Mesenchymal stem cell (in vitro differentiated cells and primary cell): ENCODE results near the gene ITPKA.

ENCODE experiments used
- DNase-seq: peaks from one replicate; pipeline ENCODE4 v3.0.0-alpha.2; 2013
- H2AFZ ChIP-seq: one replicate; pipeline ENCODE4 v1.6.1; 2013; ENCODE audit warnings: low read depth, mild to moderate bottlenecking, control low read depth, inconsistent platforms, low read length, moderate library complexity
- H2AK5ac ChIP-seq: 2 replicates; pipeline ENCODE4 v1.6.1; 2013; ENCODE audit warnings: low read length, moderate library complexity, mild to moderate bottlenecking, inconsistent platforms; ENCODE audit not compliant: severe bottlenecking
- H2BK120ac ChIP-seq: one replicate; pipeline ENCODE4 v1.6.1; 2013; ENCODE audit warnings: low read depth, mild to moderate bottlenecking, inconsistent platforms, low read length, moderate library complexity
- H2BK12ac ChIP-seq, 2 experiments: one replicate each; pipeline ENCODE4 v1.6.1; 2013; ENCODE audit warnings: inconsistent platforms in 2 of 2, low read length in 2 of 2, mild to moderate bottlenecking in 2 of 2, moderate library complexity in 2 of 2, control low read depth in 1 of 2
- H2BK15ac ChIP-seq: one replicate; pipeline ENCODE4 v1.6.1; 2013; ENCODE audit warnings: mild to moderate bottlenecking, low read depth, inconsistent platforms; ENCODE audit not compliant: poor library complexity, severe bottlenecking
- H2BK5ac ChIP-seq: 2 replicates; pipeline ENCODE4 v1.6.1; 2013; ENCODE audit warnings: low read depth, mild to moderate bottlenecking, low read length, control low read depth, inconsistent platforms; ENCODE audit not compliant: poor library complexity, severe bottlenecking
- H3K14ac ChIP-seq, 2 experiments: one replicate each; pipeline ENCODE4 v1.6.1; 2013; ENCODE audit warnings: inconsistent platforms in 2 of 2, low read length in 2 of 2, control low read depth in 1 of 2, mild to moderate bottlenecking in 1 of 2, moderate library complexity in 1 of 2
- H3K18ac ChIP-seq, 2 experiments: one replicate each; pipeline ENCODE4 v1.6.1; 2013; ENCODE audit warnings: inconsistent platforms in 2 of 2, low read length in 2 of 2, control low read depth in 1 of 2, low read depth in 1 of 2, mild to moderate bottlenecking in 1 of 2
- H3K23ac ChIP-seq, 2 experiments: one replicate each; pipeline ENCODE4 v1.6.1; 2013; ENCODE audit warnings: inconsistent platforms in 2 of 2, low read length in 2 of 2, mild to moderate bottlenecking in 2 of 2, moderate library complexity in 2 of 2, control low read depth in 1 of 2
- H3K27ac ChIP-seq: 2 replicates; pipeline ENCODE4 v1.5.1; 2013; ENCODE audit warnings: mild to moderate bottlenecking, moderate library complexity, low read length, control low read depth, inconsistent platforms; ENCODE audit not compliant: poor library complexity, severe bottlenecking
- H3K27me3 ChIP-seq, 2 experiments: 2 replicates each; pipeline versions ENCODE4 v1.6.1 to v1.7.0; 2013; ENCODE audit warnings: low read length in 2 of 2, mild to moderate bottlenecking in 2 of 2, moderate library complexity in 2 of 2, control low read depth in 1 of 2, inconsistent platforms in 1 of 2; ENCODE audit not compliant: control insufficient read depth in 1 of 2, insufficient read depth in 1 of 2
- H3K36me3 ChIP-seq, 2 experiments: 2 replicates each; pipeline versions ENCODE4 v1.6.1 to v1.7.0; 2013; ENCODE audit warnings: low read length in 2 of 2, control low read depth in 1 of 2, inconsistent platforms in 1 of 2, low read depth in 1 of 2, mild to moderate bottlenecking in 1 of 2; ENCODE audit not compliant: insufficient read depth in 2 of 2, control insufficient read depth in 1 of 2
- H3K4ac ChIP-seq, 2 experiments: one replicate each; pipeline ENCODE4 v1.6.1; 2013; ENCODE audit warnings: inconsistent platforms in 2 of 2, low read length in 2 of 2, mild to moderate bottlenecking in 2 of 2, moderate library complexity in 2 of 2, control low read depth in 1 of 2, low read depth in 1 of 2
- H3K4me1 ChIP-seq: 2 replicates; pipeline ENCODE4 v1.6.1; 2013; ENCODE audit warnings: low read depth, low read length, control low read depth; ENCODE audit not compliant: control insufficient read depth, insufficient read depth
- H3K4me2 ChIP-seq: 2 replicates; pipeline ENCODE4 v1.6.1; 2013; ENCODE audit warnings: low read length, mild to moderate bottlenecking, inconsistent platforms; ENCODE audit not compliant: poor library complexity, severe bottlenecking
- H3K4me3 ChIP-seq, 2 experiments: 2 replicates each; pipeline versions ENCODE4 v1.5.1 to v1.7.0; 2013; ENCODE audit warnings: low read length in 2 of 2, mild to moderate bottlenecking in 2 of 2, control low read depth in 1 of 2, low read depth in 1 of 2; ENCODE audit not compliant: insufficient read depth in 1 of 2
- H3K79me1 ChIP-seq: replicated peaks from 2 replicates; pipeline ENCODE4 v1.6.1; 2013; ENCODE audit warnings: mild to moderate bottlenecking, control low read depth, low read length, inconsistent platforms; ENCODE audit not compliant: poor library complexity, severe bottlenecking
- H3K9ac ChIP-seq: 2 replicates; pipeline ENCODE4 v1.7.0; 2013; ENCODE audit warnings: mild to moderate bottlenecking, low read length, moderate library complexity
- H3K9me3 ChIP-seq: 2 replicates; pipeline ENCODE4 v1.7.0; 2013; ENCODE audit warnings: mild to moderate bottlenecking, low read length; ENCODE audit not compliant: control insufficient read depth
- H4K8ac ChIP-seq: one replicate; pipeline ENCODE4 v1.6.1; 2013; ENCODE audit warnings: inconsistent platforms, mild to moderate bottlenecking, low read length, moderate library complexity
- H4K91ac ChIP-seq: one replicate; pipeline ENCODE4 v1.6.1; 2013; ENCODE audit warnings: mild to moderate bottlenecking, low read length, inconsistent platforms
- WGBS: methylation state at CpG from one replicate; pipeline ENCODE4 v1.1.7; 2013; ENCODE audit warnings: mixed read lengths; 5-methylcytosine and 5-hydroxymethylcytosine counted together

ITPKA gene

GRCh38 chr15:41474436-41474835, 19.2 kb upstream of the ITPKA start:
- Histone ChIP-seq H3K9me3 (no peaks in the 10 kb centered on the region), H3K4me2 (no peak overlapping the region), H3K23ac (no peak overlapping the region), H2BK15ac (no peak overlapping the region), H4K91ac (no peak overlapping the region), H2AFZ (no peak overlapping the region), H3K4ac (no peak overlapping the region), H4K8ac (no peak overlapping the region), H2BK12ac (no peak overlapping the region), H3K27ac (no peak overlapping the region), H3K36me3 (peaks cover 51 to 82% of the 10 kb centered on the region in 2 experiments), H3K79me1 (peaks cover 8% of the 10 kb centered on the region), H3K9ac (no peak overlapping the region), H3K14ac (no peak overlapping the region), H3K4me1 (peaks cover 11% of the 10 kb centered on the region), H3K4me3 (no peak overlapping the region), H2BK120ac (no peak overlapping the region), H2BK5ac (no peak overlapping the region), H2AK5ac (no peak overlapping the region), H3K18ac (no peak overlapping the region), H3K27me3 (no peaks in the 10 kb centered on the region)
- 94% methylated on average over 8 of the region's 8 CpGs for WGBS
- no peak for DNase-seq

- DNase-seq = no peak
- Histone ChIP-seq H3K4me1 (peaks cover 11% of the 10 kb centered on the region), H3K14ac (no peak overlapping the region), H2BK12ac (no peak overlapping the region), H2BK15ac (no peak overlapping the region), H3K4ac (no peak overlapping the region), H3K79me1 (peaks cover 8% of the 10 kb centered on the region), H3K27ac (no peak overlapping the region), H4K91ac (no peak overlapping the region), H3K23ac (no peak overlapping the region), H3K9me3 (no peaks in the 10 kb centered on the region), H2AFZ (no peak overlapping the region), H3K4me2 (no peak overlapping the region), H3K27me3 (no peaks in the 10 kb centered on the region), H2BK5ac (no peak overlapping the region), H3K4me3 (no peak overlapping the region), H3K9ac (no peak overlapping the region), H3K18ac (no peak overlapping the region), H4K8ac (no peak overlapping the region), H3K36me3 (peaks cover 52 to 83% of the 10 kb centered on the region in 2 experiments), H2BK120ac (no peak overlapping the region), H2AK5ac (no peak overlapping the region)
- 98% methylated on average over 2 of the region's 2 CpGs for WGBS
Measured at GRCh38 chr15:41474941-41475340, 18.7 kb upstream of the ITPKA start.

GRCh38 chr15:41476416-41477048, 17.1 kb upstream of the ITPKA start:
- Histone ChIP-seq H2BK120ac (no peak overlapping the region), H4K91ac (no peak overlapping the region), H3K4me3 (no peak overlapping the region), H2BK12ac (no peak overlapping the region), H2AFZ (no peak overlapping the region), H3K14ac (no peak overlapping the region), H2BK15ac (no peak overlapping the region), H3K79me1 (peaks cover 8% of the 10 kb centered on the region), H3K9me3 (no peaks in the 10 kb centered on the region), H2AK5ac (peak overlapping the region; percentile 85), H3K36me3 (peaks cover 57 to 86% of the 10 kb centered on the region in 2 experiments), H3K4me2 (no peak overlapping the region), H3K23ac (no peak overlapping the region), H3K9ac (no peak overlapping the region), H3K18ac (no peak overlapping the region), H3K4ac (no peak overlapping the region), H4K8ac (no peak overlapping the region), H3K4me1 (peaks cover 11% of the 10 kb centered on the region), H3K27me3 (no peaks in the 10 kb centered on the region), H2BK5ac (no peak overlapping the region), H3K27ac (peak overlapping the region; percentile 87)
- no peak for DNase-seq
- WGBS = 96% methylated on average over 4 of the region's 5 CpGs

GRCh38 chr15:41480396-41481140, 13.1 kb upstream of the ITPKA start:
- Histone ChIP-seq H4K8ac (no peak overlapping the region), H3K4me2 (no peak overlapping the region), H4K91ac (no peak overlapping the region), H3K4me3 (no peak overlapping the region), H3K4ac (no peak overlapping the region), H3K27me3 (no peaks in the 10 kb centered on the region), H3K79me1 (peaks cover 8% of the 10 kb centered on the region), H2AFZ (no peak overlapping the region), H2AK5ac (no peak overlapping the region), H3K4me1 (peaks cover 11% of the 10 kb centered on the region), H2BK12ac (no peak overlapping the region), H2BK120ac (no peak overlapping the region), H3K23ac (no peak overlapping the region), H3K36me3 (peaks cover 54 to 88% of the 10 kb centered on the region in 2 experiments), H3K9me3 (no peaks in the 10 kb centered on the region), H2BK15ac (no peak overlapping the region), H3K9ac (no peak overlapping the region), H3K14ac (no peak overlapping the region), H3K18ac (no peak overlapping the region), H2BK5ac (no peak overlapping the region), H3K27ac (no peak overlapping the region)
- 98% methylated on average over 9 of the region's 12 CpGs for WGBS
- no peak for DNase-seq
